Panc1 (cell line): ENCODE data around the gene FXR2. TPM values are rescaled to one million over a fixed set of nuclear protein-coding genes. Genes with fewer than 3 reads are reported as not detected.

Source experiments
- ATAC-seq: fragments of 200-7000 bp; cut with Tn5 transposase; 2 replicates; pipeline ENCODE4 v1.9.1; 2020; ENCODE audit warnings: mild to moderate bottlenecking, moderate library complexity
- BruUV-seq: library from RNA; stranded (reverse); fragments of 400-500 nt; replicated peaks from 2 replicates; lab custom pipeline; 2021; lab: Mats Ljungman, UMichigan
- CTCF ChIA-PET: fragments of 300-600 bp; sonication (Branson Sonifier 250); formaldehyde crosslinking; loops from one replicate; lab custom pipeline; 2022; ENCODE audit warnings: antibody characterized with exemption; lab: Charles Lee
- POLR2A ChIA-PET: fragments of 300-600 bp; sonication (Branson Sonifier 250); formaldehyde crosslinking; loops from one replicate; lab custom pipeline; 2022; ENCODE audit warnings: antibody characterized with exemption; lab: Charles Lee
- DNase-seq: peaks from one replicate; pipeline ENCODE4 v3.0.0-alpha.2; 2010; ENCODE audit warnings: low read depth, low spot score
- H3K27ac ChIP-seq: 2 replicates; pipeline ENCODE4 v1.5.1; 2011; ENCODE audit warnings: mild to moderate bottlenecking, low read length, inconsistent platforms
- H3K27me3 ChIP-seq: fragments of 200-500 bp; sonication (Bioruptor generic); 2 replicates; pipeline ENCODE4 v1.6.0; 2014; ENCODE audit warnings: low read length, inconsistent platforms; ENCODE audit not compliant: control insufficient read depth, insufficient read depth
- H3K36me3 ChIP-seq: fragments of 200-500 bp; sonication (Bioruptor generic); 2 replicates; pipeline ENCODE4 v1.5.1; 2014; ENCODE audit warnings: inconsistent platforms, mild to moderate bottlenecking, low read length, moderate library complexity; ENCODE audit not compliant: control insufficient read depth, insufficient read depth
- H3K4me1 ChIP-seq: 2 replicates; pipeline ENCODE4 v1.5.1; 2011; ENCODE audit warnings: inconsistent platforms, mild to moderate bottlenecking, low read length, moderate library complexity; ENCODE audit not compliant: control insufficient read depth, insufficient read depth
- H3K4me3 ChIP-seq, 2 experiments: 2 replicates each; pipeline ENCODE4 v1.5.1; 2011 to 2012; ENCODE audit warnings: low read depth in 2 of 2, low read length in 2 of 2, mild to moderate bottlenecking in 2 of 2, inconsistent platforms in 1 of 2, moderate library complexity in 1 of 2
- H3K9me3 ChIP-seq: fragments of 200-500 bp; sonication (Bioruptor generic); 2 replicates; pipeline ENCODE4 v1.5.1; 2014; ENCODE audit warnings: low read depth, mild to moderate bottlenecking, inconsistent platforms, low read length, moderate library complexity; ENCODE audit not compliant: control insufficient read depth, insufficient read depth
- CTCF ChIP-seq: fragments of 450-650 bp; IDR thresholded peaks from 2 replicates; pipeline ENCODE4 v1.5.1; 2017; ENCODE audit warnings: mild to moderate bottlenecking
- POLR2AphosphoS5 ChIP-seq: IDR thresholded peaks from 2 replicates; pipeline ENCODE4 v1.6.1; 2012; ENCODE audit warnings: mild to moderate bottlenecking, low read depth, low read length, moderate library complexity
- REST ChIP-seq, 2 experiments: IDR thresholded peaks; 2 replicates each; pipeline ENCODE4 v1.6.1; 2011 to 2012; ENCODE audit warnings: low read depth in 2 of 2, control low read depth in 1 of 2, low read length in 1 of 2, mild to moderate bottlenecking in 1 of 2, moderate library complexity in 1 of 2; ENCODE audit not compliant: insufficient read depth in 1 of 2
- SIN3A ChIP-seq: IDR thresholded peaks from 2 replicates; pipeline ENCODE4 v1.6.1; 2012; ENCODE audit warnings: low read depth, mild to moderate bottlenecking, low read length, moderate library complexity, borderline replicate concordance; ENCODE audit not compliant: insufficient read depth
- TCF7L2 ChIP-seq: IDR thresholded peaks from 2 replicates; pipeline ENCODE4 v1.6.1; 2011; ENCODE audit warnings: mild to moderate bottlenecking, low read depth, low read length, inconsistent platforms
- in situ Hi-C: cut with HindIII; loops from 2 replicates; pipeline ENCODE4 v1.10.0; 2016; ENCODE audit warnings: low sequenced_read_pairs, low pct_unique_long_range_greater_than_20kb
- intact Hi-C: fragments of 100-400 bp; cut with micrococcal nuclease; formaldehyde crosslinking; loops from one replicate; pipeline ENCODE4 v1.10.0; 2022; ENCODE audit not compliant: unreplicated experiment
- total RNA-seq: library from RNA; stranded (reverse); gene quantifications from one replicate; pipeline ENCODE4 v1.2.1, GENCODE V29; 2021; ENCODE audit not compliant: unreplicated experiment

The FXR2 gene
- total RNA-seq, 1 experiment from 2014 or later, result 39.7 TPM

- peak overlapping the region; percentile 90; the same call in 1 of the 2 replicates for H3K27ac ChIP-seq
- in situ Hi-C loops, result no loop called here
- CTCF ChIA-PET, result no interaction called here
Measured at GRCh38 chr17:7575481-7575883, 39.2 kb downstream of the FXR2 start.

GRCh38 chr17:7574176-7574953 is 40.3 kb downstream of the FXR2 start:
- peak overlapping the region; percentile 85 to 89 for H3K4me3 ChIP-seq
- H3K27ac ChIP-seq, result peak overlapping the region; percentile 90
- no peaks in the 10 kb centered on the region for H3K27me3 ChIP-seq
- H3K36me3 ChIP-seq, result peaks cover 29% of the 10 kb centered on the region
- POLR2A ChIA-PET, result interaction anchor here (0.5 to 0.6 kb wide), 2 partner anchors 229 to 673 kb away, joined by 4 to 5 read pairs; partner anchors contain the start of gene CTC1
- BruUV-seq, result no TSS peak
- CTCF ChIA-PET, result interaction anchor here (0.7 kb wide), 1 partner anchor 113 kb away, joined by 5 read pairs; no protein-coding TSS in a partner anchor
- H3K4me1 ChIP-seq, result peaks cover 50% of the 10 kb centered on the region
- DNase-seq, result no peak
- H3K9me3 ChIP-seq, result no peaks in the 10 kb centered on the region
- in situ Hi-C loops, result no loop called here
- intact Hi-C loops, result no loop called here
- ATAC-seq, result no peak
- TF ChIP-seq CTCF, result no peak
- TF ChIP-seq POLR2AphosphoS5, result no peak
- no peak for TF ChIP-seq REST (IDR thresholded peaks at IDR 0.05; ENCODE audit: insufficient read depth in 1 of 2, low read depth in 2 of 2, low read length in 1 of 2)
- TF ChIP-seq SIN3A, result no peak

More at GRCh38 chr17:7575481-7575883, 39.2 kb downstream of the FXR2 start:
- H3K9me3 ChIP-seq, result no peaks in the 10 kb centered on the region
- intact Hi-C loops, result no loop called here
- POLR2A ChIA-PET, result no interaction called here
- peak overlapping the region; percentile 85 to 89 for H3K4me3 ChIP-seq
- TF ChIP-seq CTCF (no peak), TCF7L2 (no peak), SIN3A (no peak), REST (IDR thresholded peaks at IDR 0.05; ENCODE audit: insufficient read depth in 1 of 2, low read depth in 2 of 2, low read length in 1 of 2) (no peak), POLR2AphosphoS5 (no peak)
- H3K27me3 ChIP-seq, result no peaks in the 10 kb centered on the region
- no TSS peak for BruUV-seq
- ATAC-seq (no peak), DNase-seq (no peak)
- H3K36me3 ChIP-seq, result peaks cover 29% of the 10 kb centered on the region
- H3K4me1 ChIP-seq, result peaks cover 61% of the 10 kb centered on the region
